DOHH2 (cell line): ENCODE data around the gene VRK2.

Experiments
- H3F3A ChIP-seq: fragments of 200-600 bp; sonication (generic), shearing (Covaris generic); 2 replicates; pipeline ENCODE4 v1.6.0; 2016; ENCODE audit warnings: antibody characterized with exemption, mild to moderate bottlenecking; ENCODE audit not compliant: control insufficient read depth, insufficient read depth
- H3K27ac ChIP-seq: fragments of 200-600 bp; sonication (generic); 2 replicates; pipeline ENCODE4 v1.5.1; 2014; ENCODE audit warnings: low read depth, mild to moderate bottlenecking, low read length, moderate library complexity
- H3K27me3 ChIP-seq: fragments of 200-600 bp; sonication (generic); 2 replicates; pipeline ENCODE4 v1.6.1; 2014; ENCODE audit warnings: mild to moderate bottlenecking, low read length, mixed read lengths; ENCODE audit not compliant: control insufficient read depth
- H3K36me3 ChIP-seq: fragments of 200-600 bp; sonication (generic); 2 replicates; pipeline ENCODE4 v1.6.1; 2014; ENCODE audit warnings: mild to moderate bottlenecking, low read length, moderate library complexity, mixed read lengths; ENCODE audit not compliant: control insufficient read depth
- H3K4me1 ChIP-seq: fragments of 200-600 bp; sonication (generic); 2 replicates; pipeline ENCODE4 v1.6.1; 2014; ENCODE audit warnings: mild to moderate bottlenecking, low read length, mixed read lengths; ENCODE audit not compliant: control insufficient read depth
- H3K4me2 ChIP-seq: fragments of 200-600 bp; sonication (generic); 2 replicates; pipeline ENCODE4 v1.6.0; 2014; ENCODE audit warnings: mild to moderate bottlenecking, low read length, moderate library complexity
- H3K4me3 ChIP-seq: fragments of 200-600 bp; sonication (generic); 2 replicates; pipeline ENCODE4 v1.5.1; 2014; ENCODE audit warnings: mild to moderate bottlenecking, low read length, mixed read lengths
- H3K79me2 ChIP-seq: fragments of 200-600 bp; sonication (generic); 2 replicates; pipeline ENCODE4 v1.6.1; 2014; ENCODE audit warnings: mild to moderate bottlenecking, low read length, mixed read lengths; ENCODE audit not compliant: control insufficient read depth
- H3K9me2 ChIP-seq: fragments of 200-600 bp; sonication (generic); replicated peaks from 2 replicates; pipeline ENCODE4 v1.6.1; 2014; ENCODE audit warnings: mild to moderate bottlenecking, low read length, mixed read lengths; ENCODE audit not compliant: control insufficient read depth
- H3K9me3 ChIP-seq: fragments of 200-600 bp; sonication (generic); 2 replicates; pipeline ENCODE4 v1.6.1; 2014; ENCODE audit warnings: antibody characterized with exemption, low read length, mixed read lengths; ENCODE audit not compliant: control insufficient read depth, insufficient read depth
- H4K20me1 ChIP-seq: fragments of 200-600 bp; sonication (generic); 2 replicates; pipeline ENCODE4 v1.6.0; 2014; ENCODE audit warnings: low read depth, mild to moderate bottlenecking, antibody characterized with exemption, low read length, moderate library complexity; ENCODE audit not compliant: control insufficient read depth, insufficient read depth
- EZH2phosphoT487 ChIP-seq: fragments of 200-600 bp; sonication (generic); IDR thresholded peaks from 2 replicates; pipeline ENCODE4 v1.6.1; 2017; ENCODE audit warnings: borderline replicate concordance, mild to moderate bottlenecking, antibody characterized with exemption, low read length, moderate library complexity, mixed read lengths
- TF ChIP-seq, protein P1 (sequence below): fragments of 200-600 bp; sonication (generic); IDR thresholded peaks from one replicate; pipeline ENCODE4 v1.5.1; 2014; ENCODE audit warnings: antibody characterized with exemption, mild to moderate bottlenecking, low read depth, low read length; ENCODE audit not compliant: poor library complexity, severe bottlenecking

The VRK2 gene

DNA sequence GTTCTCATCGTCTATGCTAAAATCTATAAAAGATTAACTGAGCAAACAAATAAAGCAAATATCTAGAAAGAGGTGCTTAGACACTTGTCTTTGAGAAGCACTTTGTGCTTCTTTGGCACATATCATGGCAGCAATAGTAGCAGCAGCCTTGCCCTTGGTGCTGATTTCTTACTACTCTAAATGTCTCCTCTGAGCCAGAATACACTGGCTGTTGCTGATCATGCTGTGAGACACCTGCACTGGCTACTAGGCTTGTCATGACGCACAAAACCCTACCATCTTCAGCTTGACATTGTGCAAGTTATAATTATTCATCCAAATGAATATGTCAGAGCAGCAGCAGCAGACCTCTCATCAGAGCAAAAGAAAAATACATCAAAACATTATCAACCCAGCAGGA lies 147.9 kb downstream of the VRK2 start:
- no peaks in the 10 kb centered on the region for H3K79me2 ChIP-seq
- peaks cover 5% of the 10 kb centered on the region; the same call in 1 of the 2 replicates for H3K36me3 ChIP-seq
- no peaks in the 10 kb centered on the region for H3K9me2 ChIP-seq
- TF ChIP-seq, protein P1, sequence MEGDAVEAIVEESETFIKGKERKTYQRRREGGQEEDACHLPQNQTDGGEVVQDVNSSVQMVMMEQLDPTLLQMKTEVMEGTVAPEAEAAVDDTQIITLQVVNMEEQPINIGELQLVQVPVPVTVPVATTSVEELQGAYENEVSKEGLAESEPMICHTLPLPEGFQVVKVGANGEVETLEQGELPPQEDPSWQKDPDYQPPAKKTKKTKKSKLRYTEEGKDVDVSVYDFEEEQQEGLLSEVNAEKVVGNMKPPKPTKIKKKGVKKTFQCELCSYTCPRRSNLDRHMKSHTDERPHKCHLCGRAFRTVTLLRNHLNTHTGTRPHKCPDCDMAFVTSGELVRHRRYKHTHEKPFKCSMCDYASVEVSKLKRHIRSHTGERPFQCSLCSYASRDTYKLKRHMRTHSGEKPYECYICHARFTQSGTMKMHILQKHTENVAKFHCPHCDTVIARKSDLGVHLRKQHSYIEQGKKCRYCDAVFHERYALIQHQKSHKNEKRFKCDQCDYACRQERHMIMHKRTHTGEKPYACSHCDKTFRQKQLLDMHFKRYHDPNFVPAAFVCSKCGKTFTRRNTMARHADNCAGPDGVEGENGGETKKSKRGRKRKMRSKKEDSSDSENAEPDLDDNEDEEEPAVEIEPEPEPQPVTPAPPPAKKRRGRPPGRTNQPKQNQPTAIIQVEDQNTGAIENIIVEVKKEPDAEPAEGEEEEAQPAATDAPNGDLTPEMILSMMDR: no peak
- no peak for TF ChIP-seq EZH2phosphoT487
- no peak overlapping the region for H3K27ac ChIP-seq
- H3K4me3 ChIP-seq: no peak overlapping the region
- no peak overlapping the region for H3K4me2 ChIP-seq
- H3K9me3 ChIP-seq: no peaks in the 10 kb centered on the region
- H4K20me1 ChIP-seq: no peaks in the 10 kb centered on the region
- no peaks in the 10 kb centered on the region for H3K4me1 ChIP-seq
- no peaks in the 10 kb centered on the region for H3F3A ChIP-seq
- no peaks in the 10 kb centered on the region for H3K27me3 ChIP-seq

GRCh38 chr2:58195662-58196061 lies 149.1 kb downstream of the VRK2 start:
- H3K9me3 ChIP-seq: no peaks in the 10 kb centered on the region
- no peak overlapping the region for H3K27ac ChIP-seq
- TF ChIP-seq, protein P1: no peak
- TF ChIP-seq EZH2phosphoT487: no peak
- no peaks in the 10 kb centered on the region for H3K79me2 ChIP-seq
- no peak overlapping the region for H3K4me2 ChIP-seq
- no peaks in the 10 kb centered on the region for H3F3A ChIP-seq
- H3K27me3 ChIP-seq: no peaks in the 10 kb centered on the region
- no peak overlapping the region for H3K4me3 ChIP-seq
- H4K20me1 ChIP-seq: no peaks in the 10 kb centered on the region
- peaks cover 10% of the 10 kb centered on the region for H3K4me1 ChIP-seq
- no peaks in the 10 kb centered on the region for H3K9me2 ChIP-seq
- H3K36me3 ChIP-seq: peaks cover 15% of the 10 kb centered on the region

- no peaks in the 10 kb centered on the region for H3F3A ChIP-seq
- no peaks in the 10 kb centered on the region for H3K9me3 ChIP-seq
- no peak overlapping the region for H3K4me2 ChIP-seq
- TF ChIP-seq EZH2phosphoT487: no peak
- TF ChIP-seq, protein P1: no peak
- peaks cover 20% of the 10 kb centered on the region for H3K36me3 ChIP-seq
- H3K27me3 ChIP-seq: no peaks in the 10 kb centered on the region
- no peaks in the 10 kb centered on the region for H3K9me2 ChIP-seq
- H3K4me1 ChIP-seq: peaks cover 10% of the 10 kb centered on the region
- H3K27ac ChIP-seq: no peak overlapping the region
- H3K79me2 ChIP-seq: no peaks in the 10 kb centered on the region
- H3K4me3 ChIP-seq: no peak overlapping the region
- no peaks in the 10 kb centered on the region for H4K20me1 ChIP-seq
These were observed 151.3 kb downstream of the VRK2 start for GRCh38 chr2:58197894-58198293.
